Kidney (tissue), 14 donors: ENCODE measurements around the gene TNFRSF18. TPM values are rescaled to one million over a fixed set of nuclear protein-coding genes. Genes with fewer than 3 reads are reported as not detected.

Source experiments
- DNase-seq, 5 donors: peaks; one replicate each; pipeline ENCODE4 v3.0.0-alpha.2; 2013 to 2020
- FAIRE-seq: peaks from 2 replicates; lab custom pipeline; 2012; peaks lifted over from hg19 to GRCh38; lab: Jason Lieb, UNC
- H3K27ac ChIP-seq, 2 donors: one replicate each; pipeline ENCODE4 v1.7.0; 2013; ENCODE audit warnings: low read depth in 2 of 2, low read length in 2 of 2, inconsistent platforms in 1 of 2
- H3K27me3 ChIP-seq: one replicate; pipeline ENCODE4 v1.7.1; 2013; ENCODE audit warnings: low read length, inconsistent platforms; ENCODE audit not compliant: control insufficient read depth, insufficient read depth
- H3K36me3 ChIP-seq, 3 donors: one replicate each; pipeline versions ENCODE4 v1.7.0 to v1.7.1; 2013; ENCODE audit warnings: low read length in 3 of 3, control low read depth in 1 of 3, inconsistent platforms in 1 of 3; ENCODE audit not compliant: insufficient read depth in 3 of 3, control insufficient read depth in 2 of 3
- H3K4me1 ChIP-seq, 3 donors: one replicate each; pipeline versions ENCODE4 v1.7.0 to v1.7.1; 2013; ENCODE audit warnings: low read length in 3 of 3, inconsistent platforms in 1 of 3, low read depth in 1 of 3; ENCODE audit not compliant: control insufficient read depth in 2 of 3, insufficient read depth in 2 of 3
- H3K4me3 ChIP-seq, 3 donors: one replicate each; pipeline versions ENCODE4 v1.7.0 to v1.8.1; 2013; ENCODE audit warnings: low read length in 3 of 3, control low read depth in 1 of 3, inconsistent platforms in 1 of 3
- H3K9ac ChIP-seq, 3 donors: one replicate each; pipeline versions ENCODE4 v1.7.0 to v1.7.1; 2013; ENCODE audit warnings: low read length in 3 of 3, control low read depth in 1 of 3, inconsistent platforms in 1 of 3
- H3K9me3 ChIP-seq, 3 donors: one replicate each; pipeline versions ENCODE4 v1.7.0 to v1.7.1; 2013; ENCODE audit warnings: low read length in 3 of 3, control low read depth in 1 of 3, inconsistent platforms in 1 of 3; ENCODE audit not compliant: control insufficient read depth in 2 of 3, insufficient read depth in 1 of 3
- intact Hi-C: fragments of 100-400 bp; cut with DNase I; formaldehyde crosslinking; loops from one replicate; pipeline ENCODE4 v1.11.1; 2022
- polyA plus RNA-seq: library from polyadenylated mRNA; stranded (reverse); fragments of 350-450 nt; fragmentation: Illumina TruSeq; extraction: RNeasy Lipid Tissue Mini Kit (QIAGEN cat#74804); gene quantifications from one replicate; pipeline ENCODE4 v1.2.3, GENCODE V29; 2014; ENCODE audit warnings: low read depth, low replicate concordance; ENCODE audit not compliant: insufficient read depth
- total RNA-seq: library from RNA; stranded (reverse); fragmentation: NEBNext Ultra II Directional; extraction: Animal tissue kit (Norgen Biotek cat#: 25700); gene quantifications from one replicate; pipeline ENCODE4 v1.2.1, GENCODE V29; 2021
- TF ChIP-seq, protein P1 (sequence below): IDR thresholded peaks from 3 replicates; pipeline ENCODE4 v1.5.1; 2012; ENCODE audit warnings: mild to moderate bottlenecking, moderate library complexity, borderline replicate concordance; ENCODE audit not compliant: insufficient read depth; ENCODE audit errors: extremely low read depth
- donor health status: control.
- donor health status: control.
- donor health status: control.
- donor health status: control.
- donor health status: control.
- donor health status: DM: yes; HTN: yes; CAD: no.
- donor health status: Normal renal cell carcinoma (clear cell type).

The TNFRSF18 gene
- total and polyA plus RNA-seq, 2 donors from 2014 or later = 8.1 TPM; not detected in 1

DNA sequence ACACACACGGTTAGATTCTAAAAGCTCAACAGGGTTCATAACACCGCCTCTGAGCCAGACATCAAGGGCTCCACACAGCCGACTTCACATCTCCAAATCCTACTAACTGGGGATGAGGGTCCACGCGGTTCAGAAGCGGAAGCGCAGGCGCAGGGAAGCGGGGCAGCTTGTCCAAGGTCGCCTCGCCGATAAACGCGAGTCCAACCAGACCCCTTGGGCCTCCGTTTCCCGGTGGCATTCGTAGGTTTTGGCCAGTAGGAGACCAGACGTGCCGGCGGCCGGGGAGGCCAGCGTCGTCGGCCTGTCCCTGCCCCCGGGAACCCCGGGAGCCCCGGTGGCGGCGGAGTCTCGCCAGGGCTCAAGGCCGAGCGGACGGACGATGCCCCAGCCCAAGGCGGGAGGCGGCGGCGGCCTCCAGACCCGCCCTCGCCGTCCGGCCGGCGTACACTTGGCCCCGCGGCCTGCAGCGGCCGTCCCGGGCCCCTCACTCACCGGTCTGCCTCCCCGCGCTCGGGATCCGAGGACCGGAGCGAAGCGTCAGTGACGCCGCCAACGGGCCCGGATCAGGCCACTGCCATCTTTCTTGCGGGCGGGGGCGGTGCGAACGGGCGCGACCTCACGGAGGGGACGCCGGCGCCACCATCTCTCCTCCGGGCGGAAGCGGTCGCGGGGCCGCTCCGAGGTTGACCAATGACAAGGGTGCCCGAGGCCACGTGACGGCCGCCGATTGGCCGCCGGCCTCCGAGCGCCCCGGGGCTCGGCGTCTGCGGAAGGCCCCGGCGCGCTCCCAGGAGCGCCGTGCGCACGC lies 25.2 kb upstream of the TNFRSF18 start, which contains the start of gene SDF4:
TSS of gene SDF4 (minus strand) at position 602 of the 808 bp plus-strand sequence. CDS start 3,229 bp downstream, outside the sequence.
- TF ChIP-seq, protein P1, sequence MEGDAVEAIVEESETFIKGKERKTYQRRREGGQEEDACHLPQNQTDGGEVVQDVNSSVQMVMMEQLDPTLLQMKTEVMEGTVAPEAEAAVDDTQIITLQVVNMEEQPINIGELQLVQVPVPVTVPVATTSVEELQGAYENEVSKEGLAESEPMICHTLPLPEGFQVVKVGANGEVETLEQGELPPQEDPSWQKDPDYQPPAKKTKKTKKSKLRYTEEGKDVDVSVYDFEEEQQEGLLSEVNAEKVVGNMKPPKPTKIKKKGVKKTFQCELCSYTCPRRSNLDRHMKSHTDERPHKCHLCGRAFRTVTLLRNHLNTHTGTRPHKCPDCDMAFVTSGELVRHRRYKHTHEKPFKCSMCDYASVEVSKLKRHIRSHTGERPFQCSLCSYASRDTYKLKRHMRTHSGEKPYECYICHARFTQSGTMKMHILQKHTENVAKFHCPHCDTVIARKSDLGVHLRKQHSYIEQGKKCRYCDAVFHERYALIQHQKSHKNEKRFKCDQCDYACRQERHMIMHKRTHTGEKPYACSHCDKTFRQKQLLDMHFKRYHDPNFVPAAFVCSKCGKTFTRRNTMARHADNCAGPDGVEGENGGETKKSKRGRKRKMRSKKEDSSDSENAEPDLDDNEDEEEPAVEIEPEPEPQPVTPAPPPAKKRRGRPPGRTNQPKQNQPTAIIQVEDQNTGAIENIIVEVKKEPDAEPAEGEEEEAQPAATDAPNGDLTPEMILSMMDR = no peak
- peak; percentile 97 to 99 (median 97) for DNase-seq
- FAIRE-seq = no peak
- Histone ChIP-seq H3K27ac (peak within 1 kb of the TSS; percentile 69 to 82), H3K9ac (peak within 1 kb of the TSS; percentile 48 to 99 (median 85)), H3K36me3 (peaks cover 0 to 7% (median 6%) of the 10 kb centered on the region in 3 donors), H3K9me3 (no peaks in the 10 kb centered on the region), H3K27me3 (no peaks in the 10 kb centered on the region), H3K4me3 (peak within 1 kb of the TSS; percentile 79 to 98 (median 93)), H3K4me1 (peaks cover 0 to 25% (median 12%) of the 10 kb centered on the region in 3 donors)
- intact Hi-C loops = loop anchor here (10.0 kb wide), 1 partner anchor 107 kb away; no protein-coding TSS in a partner anchor

DNA sequence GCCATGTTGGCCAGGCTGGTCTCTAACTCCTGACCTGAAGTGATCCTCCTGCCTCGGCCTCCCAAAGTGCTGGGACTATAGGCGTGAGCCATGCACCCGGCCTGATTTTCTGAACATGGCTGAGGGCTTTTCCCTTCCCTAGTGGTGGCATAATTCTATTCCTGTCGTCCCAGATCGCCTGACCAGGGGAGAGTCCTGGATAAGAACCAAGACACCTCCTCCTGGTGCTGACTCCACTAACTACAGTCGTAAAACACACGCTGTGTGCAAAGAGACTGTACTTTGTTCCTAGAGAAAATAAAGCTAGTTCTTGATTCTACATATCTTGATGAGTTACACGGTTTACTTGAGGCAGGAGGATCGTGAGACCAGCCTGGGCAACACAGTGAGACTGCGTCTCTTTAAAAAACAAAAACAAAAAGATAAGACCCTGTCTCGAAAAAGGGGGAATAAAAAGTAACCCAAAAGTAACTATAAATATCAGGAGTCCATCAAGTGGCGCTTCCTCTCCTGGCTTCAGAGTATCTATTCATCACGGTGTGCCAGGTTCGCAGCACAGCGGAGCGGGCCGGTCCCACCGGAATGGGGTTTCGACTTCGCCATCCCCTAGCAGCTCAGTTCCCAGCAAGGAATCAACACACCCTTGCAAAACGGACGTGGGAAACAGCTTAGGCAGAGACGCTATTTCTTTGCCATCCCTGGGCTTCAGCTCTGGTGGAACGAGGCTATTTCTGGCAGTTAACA lies 24.4 kb upstream of the TNFRSF18 start:
- H3K36me3 ChIP-seq = peaks cover 0 to 8% (median 8%) of the 10 kb centered on the region in 3 donors
- H3K4me1 ChIP-seq = peaks cover 0 to 25% (median 12%) of the 10 kb centered on the region in 3 donors
- no peaks in the 10 kb centered on the region for H3K27me3 ChIP-seq
- TF ChIP-seq, protein P1 = peak; percentile 15
- H3K9me3 ChIP-seq = no peaks in the 10 kb centered on the region
- no peak for FAIRE-seq
- intact Hi-C loops = loop anchor here (10.0 kb wide), 1 partner anchor 106 kb away; no protein-coding TSS in a partner anchor
- peak overlapping the region; percentile 69 to 82 for H3K27ac ChIP-seq
- H3K9ac ChIP-seq = peak overlapping the region; percentile 48 to 99 (median 85)
- DNase-seq = no peak
- peak overlapping the region; percentile 79 to 98 (median 93) for H3K4me3 ChIP-seq

DNA sequence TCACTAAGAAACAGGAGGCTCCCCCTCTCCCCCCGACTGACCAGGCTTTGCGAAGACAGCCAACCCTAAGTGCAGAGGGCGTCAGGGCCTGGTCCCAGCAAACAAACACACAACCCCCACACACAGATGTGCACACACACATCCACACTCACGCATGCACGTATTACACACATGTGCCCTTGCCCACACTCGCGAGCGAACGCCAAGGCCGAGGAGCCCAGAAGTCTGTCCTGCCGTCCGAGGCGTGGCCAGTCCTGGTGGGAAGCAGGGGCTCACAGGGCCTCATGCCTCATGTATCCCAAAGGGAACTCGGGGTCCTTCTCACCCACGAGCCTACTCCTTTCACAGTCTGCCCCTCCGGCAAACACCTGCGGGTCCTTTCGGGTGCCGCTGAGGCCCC lies 23.4 kb upstream of the TNFRSF18 start:
- TF ChIP-seq, protein P1 = no peak
- Histone ChIP-seq H3K4me3 (peak overlapping the region in 1 of 3 donors; percentile 93), H3K9me3 (no peaks in the 10 kb centered on the region), H3K36me3 (peaks cover 0 to 15% (median 13%) of the 10 kb centered on the region in 3 donors), H3K27me3 (no peaks in the 10 kb centered on the region), H3K27ac (no peak overlapping the region), H3K4me1 (peaks cover 0 to 25% (median 12%) of the 10 kb centered on the region in 3 donors), H3K9ac (no peak overlapping the region)
- intact Hi-C loops = loop anchor here (10.0 kb wide), 1 partner anchor 105 kb away; no protein-coding TSS in a partner anchor
- DNase-seq (no peak), FAIRE-seq (no peak)
